GM13977 (cell line): ENCODE measurements around the gene GPR161.
A peak's percentile ranks its signal among the peaks of the same experiment; 100 is the strongest.

Experiments
- DNase-seq: peaks from one replicate; pipeline ENCODE4 v3.0.0; 2012; ENCODE audit warnings: low spot score
- CTCF ChIP-seq: IDR thresholded peaks from 2 replicates; pipeline ENCODE4 v1.5.1; 2012; ENCODE audit warnings: mild to moderate bottlenecking, control low read depth; ENCODE audit not compliant: insufficient read depth; ENCODE audit errors: extremely low read depth, missing control alignments
- in situ Hi-C: fragments of 300-500 bp; cut with MboI; formaldehyde crosslinking; loops from one replicate; pipeline ENCODE4 v1.12.0; 2022; ENCODE audit warnings: low sequenced_read_pairs, low pct_unique_long_range_greater_than_20kb, mixed read lengths, inconsistent platforms; ENCODE audit not compliant: unreplicated experiment

Gene GPR161

GRCh38 chr1:168085401-168085872 is 51.3 kb downstream of the GPR161 start:
- DNase-seq = no peak
- in situ Hi-C loops = no loop called here
- no peak for TF ChIP-seq CTCF

GRCh38 chr1:168084396-168085231 is 52.1 kb downstream of the GPR161 start:
- TF ChIP-seq CTCF = peak; percentile 97
- in situ Hi-C loops = no loop called here
- peak; percentile 77 for DNase-seq

GRCh38 chr1:168083456-168084325 is 53.0 kb downstream of the GPR161 start:
- DNase-seq = no peak
- in situ Hi-C loops = no loop called here
- TF ChIP-seq CTCF = no peak

- in situ Hi-C loops = no loop called here
- peak; percentile 88 for TF ChIP-seq CTCF
- DNase-seq = peak; percentile 83
Measured at GRCh38 chr1:168082008-168082876, 54.5 kb downstream of the GPR161 start.

- DNase-seq = no peak
- in situ Hi-C loops = no loop called here
- TF ChIP-seq CTCF = no peak
Measured at GRCh38 chr1:168081373-168082007, 55.2 kb downstream of the GPR161 start.
